Choroid plexus epithelial cell (primary cell): ENCODE measurements around the gene PARD3B.

Experiments
- DNase-seq: peaks from one replicate; pipeline ENCODE4 v3.0.0-alpha.2; 2010; ENCODE audit warnings: low read depth
- H3K4me3 ChIP-seq: 2 replicates; pipeline ENCODE4 v1.5.1; 2011; ENCODE audit warnings: low read depth, mild to moderate bottlenecking, control low read depth, low read length, moderate library complexity
- TF ChIP-seq, protein P1 (sequence below): conservative IDR thresholded peaks from 2 replicates; pipeline ENCODE4 v1.5.1; 2011; ENCODE audit warnings: low read depth, mild to moderate bottlenecking, control low read depth, inconsistent platforms, low read length, moderate library complexity

The PARD3B gene

DNA sequence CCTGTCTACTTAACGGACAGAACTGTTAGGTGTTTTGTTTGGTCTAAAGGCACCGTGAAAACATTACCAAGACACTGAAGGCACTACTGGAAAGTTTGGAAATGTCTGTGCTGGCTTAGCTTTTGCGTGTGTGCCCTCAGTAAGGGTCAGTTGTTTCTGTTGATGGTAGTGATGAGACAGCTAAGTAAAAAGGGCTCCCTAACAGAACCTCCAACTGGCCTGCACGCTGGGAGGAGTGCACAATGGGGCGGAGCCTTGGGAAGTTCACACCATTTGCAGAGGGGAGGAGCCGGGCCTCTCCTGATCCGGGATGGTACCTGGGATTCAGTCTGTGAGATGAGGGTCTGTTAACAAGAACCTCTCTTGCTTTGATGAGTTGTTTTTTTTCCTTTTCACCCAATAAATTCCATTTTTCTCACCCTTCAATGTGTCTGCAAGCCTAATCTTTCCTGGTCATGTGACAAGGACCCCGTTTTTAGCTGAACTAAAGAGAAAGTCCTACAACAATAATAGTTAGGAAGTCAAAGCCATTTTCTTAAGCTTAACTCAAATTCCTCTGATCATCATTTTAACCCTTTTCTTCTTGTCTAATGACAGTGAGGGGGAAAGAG, 368.7 kb downstream of the PARD3B start:
- no peak for DNase-seq
- TF ChIP-seq, protein P1, sequence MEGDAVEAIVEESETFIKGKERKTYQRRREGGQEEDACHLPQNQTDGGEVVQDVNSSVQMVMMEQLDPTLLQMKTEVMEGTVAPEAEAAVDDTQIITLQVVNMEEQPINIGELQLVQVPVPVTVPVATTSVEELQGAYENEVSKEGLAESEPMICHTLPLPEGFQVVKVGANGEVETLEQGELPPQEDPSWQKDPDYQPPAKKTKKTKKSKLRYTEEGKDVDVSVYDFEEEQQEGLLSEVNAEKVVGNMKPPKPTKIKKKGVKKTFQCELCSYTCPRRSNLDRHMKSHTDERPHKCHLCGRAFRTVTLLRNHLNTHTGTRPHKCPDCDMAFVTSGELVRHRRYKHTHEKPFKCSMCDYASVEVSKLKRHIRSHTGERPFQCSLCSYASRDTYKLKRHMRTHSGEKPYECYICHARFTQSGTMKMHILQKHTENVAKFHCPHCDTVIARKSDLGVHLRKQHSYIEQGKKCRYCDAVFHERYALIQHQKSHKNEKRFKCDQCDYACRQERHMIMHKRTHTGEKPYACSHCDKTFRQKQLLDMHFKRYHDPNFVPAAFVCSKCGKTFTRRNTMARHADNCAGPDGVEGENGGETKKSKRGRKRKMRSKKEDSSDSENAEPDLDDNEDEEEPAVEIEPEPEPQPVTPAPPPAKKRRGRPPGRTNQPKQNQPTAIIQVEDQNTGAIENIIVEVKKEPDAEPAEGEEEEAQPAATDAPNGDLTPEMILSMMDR = no peak
- H3K4me3 ChIP-seq = no peak overlapping the region

DNA sequence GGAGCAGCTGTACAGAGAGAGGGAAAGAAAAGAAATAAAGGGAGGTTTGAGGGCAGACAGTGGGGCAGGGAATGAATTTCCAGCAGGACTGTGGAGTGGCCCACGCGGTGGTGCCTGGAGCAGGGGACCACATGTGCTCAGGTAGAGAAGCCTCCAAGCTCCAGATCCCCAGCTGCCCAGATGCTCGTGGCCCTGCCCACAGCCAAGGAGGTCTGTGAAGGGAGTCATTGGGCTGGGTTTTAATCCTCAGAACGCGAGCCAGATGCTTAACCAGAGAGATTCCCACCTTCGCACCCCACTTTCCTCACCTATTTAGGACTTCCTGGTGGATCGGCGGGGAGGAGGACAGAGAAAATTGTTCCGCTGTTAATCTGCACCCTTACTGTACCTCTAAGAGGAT, 369.4 kb downstream of the PARD3B start:
- DNase-seq = no peak
- no peak overlapping the region for H3K4me3 ChIP-seq
- TF ChIP-seq, protein P1 = no peak

DNA sequence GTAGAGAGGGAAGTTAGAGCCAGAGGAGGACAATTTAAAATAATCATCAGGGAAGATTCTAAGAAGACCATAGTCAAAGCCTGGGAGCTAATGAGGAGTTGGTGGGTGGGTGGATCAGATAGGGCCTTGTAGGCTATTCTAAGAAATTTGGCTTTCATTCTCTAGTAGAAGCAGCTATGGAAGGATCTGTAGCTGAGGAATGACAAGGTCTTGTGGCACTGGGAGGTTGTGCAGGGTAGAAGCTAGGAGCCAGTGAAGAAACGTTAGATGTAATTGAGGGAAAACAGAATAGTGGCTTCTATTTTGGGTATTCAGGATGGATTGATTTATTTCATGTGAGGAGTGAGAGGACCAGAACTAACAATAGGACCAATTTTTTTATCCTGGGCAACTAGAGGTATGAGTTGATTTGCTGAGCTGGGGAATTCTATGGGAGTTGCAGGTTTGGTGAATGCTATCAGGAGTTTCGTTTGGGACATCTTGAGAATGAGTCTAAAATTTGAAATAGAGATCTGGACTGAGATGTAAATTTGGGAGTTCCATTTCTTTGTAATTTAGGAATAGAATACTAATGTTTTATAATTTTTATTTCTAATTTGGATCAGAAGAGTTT, 371.9 kb downstream of the PARD3B start:
- DNase-seq = no peak
- TF ChIP-seq, protein P1 = no peak
- no peak overlapping the region for H3K4me3 ChIP-seq

DNA sequence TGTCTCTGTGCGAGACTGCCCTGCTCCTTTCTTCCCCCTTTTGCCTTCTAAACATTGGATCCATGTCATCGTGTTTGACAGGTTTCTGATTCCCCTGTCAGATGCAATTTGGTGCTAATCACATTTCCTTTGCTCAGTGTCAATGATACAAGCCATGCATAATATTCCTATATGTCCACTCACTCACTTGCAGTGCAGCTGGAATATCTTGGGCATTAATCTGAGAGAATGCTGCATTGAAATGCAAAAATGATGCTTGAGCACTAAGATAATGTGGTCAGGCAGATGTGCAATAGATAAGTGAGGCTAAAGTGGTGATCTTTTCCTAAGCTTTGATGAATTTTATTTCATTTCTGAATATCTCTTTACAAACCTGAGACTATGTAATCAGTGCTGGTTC, 375.5 kb downstream of the PARD3B start:
- no peak for DNase-seq
- TF ChIP-seq, protein P1 = no peak
- H3K4me3 ChIP-seq = no peak overlapping the region

DNA sequence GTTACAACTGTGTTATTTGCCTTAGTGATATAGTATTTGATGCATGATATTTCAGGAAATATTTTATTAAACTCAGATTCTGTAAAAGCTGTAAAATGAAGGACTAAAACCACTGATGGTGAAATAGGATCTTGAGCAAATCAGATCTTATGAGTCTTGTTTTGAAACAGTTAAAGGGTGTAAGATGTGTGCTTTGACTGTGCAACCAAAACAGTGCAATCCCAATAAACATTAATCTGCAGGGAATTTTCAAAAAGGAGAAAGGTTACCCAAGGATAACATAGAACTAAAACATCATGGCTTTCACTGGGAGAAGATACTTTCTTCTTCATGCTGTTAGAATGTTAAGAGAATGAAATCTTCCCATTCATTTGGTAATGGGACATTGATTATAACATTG, 378.7 kb downstream of the PARD3B start:
- TF ChIP-seq, protein P1 = no peak
- H3K4me3 ChIP-seq = no peak overlapping the region
- DNase-seq = no peak

DNA sequence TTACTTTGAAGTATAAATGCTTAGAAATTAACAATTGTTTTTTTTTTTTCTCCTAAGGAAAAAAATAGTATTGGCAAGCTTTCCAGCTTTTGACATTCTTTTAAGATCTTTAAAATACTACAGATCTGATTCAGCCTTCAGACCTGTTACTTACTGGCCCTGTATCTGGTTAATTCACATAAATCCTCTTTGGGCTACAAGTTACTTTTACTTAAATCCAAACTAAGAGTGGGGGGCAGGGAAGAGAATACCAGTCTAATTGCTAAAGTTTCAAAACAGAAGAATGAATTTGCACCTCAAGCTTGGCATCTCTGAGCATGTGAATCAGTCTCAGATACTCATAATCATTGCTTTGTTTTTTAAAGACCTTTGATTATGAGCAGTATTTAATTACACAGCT, 386.3 kb downstream of the PARD3B start:
- DNase-seq = no peak
- no peak overlapping the region for H3K4me3 ChIP-seq
- TF ChIP-seq, protein P1 = no peak
